ENCODE results near the gene IL1R1. TPM values are rescaled to one million over a fixed set of nuclear protein-coding genes. Genes with fewer than 3 reads are reported as not detected.

IL1R1 gene
- polyA plus RNA-seq, 1 donor from 2014 or later = not detected

DNA sequence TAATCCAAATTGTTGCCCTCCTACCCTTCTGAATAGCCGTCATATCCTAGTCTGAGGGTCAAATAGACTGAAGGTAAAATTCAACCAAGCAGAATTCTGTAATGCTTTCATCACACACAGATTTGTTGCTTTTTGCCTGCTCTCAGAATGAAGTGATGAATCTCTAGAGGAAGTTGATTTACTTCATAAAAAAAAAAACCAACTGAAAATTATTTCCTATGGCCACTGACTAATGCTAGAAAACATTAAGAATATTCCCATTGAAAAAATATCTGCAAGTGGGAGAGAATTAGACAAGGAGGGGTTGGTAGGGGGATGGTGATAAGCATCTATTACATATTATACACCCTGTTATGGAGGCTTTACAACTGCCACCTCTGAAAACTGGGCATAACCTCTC is 42.0 kb downstream of the IL1R1 start:
- H3K9me3 ChIP-seq (ENCODE audit: low read length) = no peaks in the 10 kb centered on the region
- no peaks in the 10 kb centered on the region for H3K36me3 ChIP-seq (ENCODE audit: insufficient read depth, low read length)
- H3K79me2 ChIP-seq (replicated peaks; ENCODE audit: insufficient read depth, low read length) = no peaks in the 10 kb centered on the region
- H3K4me2 ChIP-seq (ENCODE audit: low read length) = no peak overlapping the region
- H3K4me3 ChIP-seq (ENCODE audit: low read length) = no peak overlapping the region
- no peak overlapping the region for H2AFZ ChIP-seq (ENCODE audit: low read depth, low read length)
- TF ChIP-seq RAD21 (conservative IDR thresholded peaks at IDR 0.05) (no peak), TAF1 (IDR thresholded peaks at IDR 0.05; ENCODE audit: low read depth) (no peak), SMC3 (conservative IDR thresholded peaks at IDR 0.05; ENCODE audit: poor library complexity) (no peak), REST (IDR thresholded peaks at IDR 0.05; ENCODE audit: borderline replicate concordance) (no peak), EZH2 (IDR thresholded peaks at IDR 0.05; ENCODE audit: borderline replicate concordance, insufficient read depth, low read length, poor library complexity, severe bottlenecking) (no peak), EP300 (conservative IDR thresholded peaks at IDR 0.05; ENCODE audit: poor library complexity, severe bottlenecking) (no peak), POLR2AphosphoS5 (IDR thresholded peaks at IDR 0.05) (no peak), MXI1 (conservative IDR thresholded peaks at IDR 0.05; ENCODE audit: poor library complexity, severe bottlenecking) (no peak)
- TF ChIP-seq, protein P1, sequence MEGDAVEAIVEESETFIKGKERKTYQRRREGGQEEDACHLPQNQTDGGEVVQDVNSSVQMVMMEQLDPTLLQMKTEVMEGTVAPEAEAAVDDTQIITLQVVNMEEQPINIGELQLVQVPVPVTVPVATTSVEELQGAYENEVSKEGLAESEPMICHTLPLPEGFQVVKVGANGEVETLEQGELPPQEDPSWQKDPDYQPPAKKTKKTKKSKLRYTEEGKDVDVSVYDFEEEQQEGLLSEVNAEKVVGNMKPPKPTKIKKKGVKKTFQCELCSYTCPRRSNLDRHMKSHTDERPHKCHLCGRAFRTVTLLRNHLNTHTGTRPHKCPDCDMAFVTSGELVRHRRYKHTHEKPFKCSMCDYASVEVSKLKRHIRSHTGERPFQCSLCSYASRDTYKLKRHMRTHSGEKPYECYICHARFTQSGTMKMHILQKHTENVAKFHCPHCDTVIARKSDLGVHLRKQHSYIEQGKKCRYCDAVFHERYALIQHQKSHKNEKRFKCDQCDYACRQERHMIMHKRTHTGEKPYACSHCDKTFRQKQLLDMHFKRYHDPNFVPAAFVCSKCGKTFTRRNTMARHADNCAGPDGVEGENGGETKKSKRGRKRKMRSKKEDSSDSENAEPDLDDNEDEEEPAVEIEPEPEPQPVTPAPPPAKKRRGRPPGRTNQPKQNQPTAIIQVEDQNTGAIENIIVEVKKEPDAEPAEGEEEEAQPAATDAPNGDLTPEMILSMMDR (IDR thresholded peaks at IDR 0.05; ENCODE audit: poor library complexity, severe bottlenecking) = no peak
- H3F3A ChIP-seq (ENCODE audit: insufficient read depth, low read length, poor library complexity, severe bottlenecking) = no peaks in the 10 kb centered on the region
- no peaks in the 10 kb centered on the region for H4K20me1 ChIP-seq (ENCODE audit: insufficient read depth)
- H3K9ac ChIP-seq (ENCODE audit: low read length) = no peak overlapping the region
- no peak overlapping the region for H3K27ac ChIP-seq (ENCODE audit: low read length)
- H3K9me2 ChIP-seq (ENCODE audit: insufficient read depth, low read length) = no peaks in the 10 kb centered on the region
- peaks cover 11% of the 10 kb centered on the region for H3K27me3 ChIP-seq (ENCODE audit: insufficient read depth, low read depth, low read length)

- H3K4me2 ChIP-seq (ENCODE audit: low read length) = no peak overlapping the region
- no peaks in the 10 kb centered on the region for H3F3A ChIP-seq (ENCODE audit: insufficient read depth, low read length, poor library complexity, severe bottlenecking)
- H3K9me3 ChIP-seq (ENCODE audit: low read length) = no peaks in the 10 kb centered on the region
- no peaks in the 10 kb centered on the region for H3K79me2 ChIP-seq (replicated peaks; ENCODE audit: insufficient read depth, low read length)
- no peak for TF ChIP-seq SMC3 (conservative IDR thresholded peaks at IDR 0.05; ENCODE audit: poor library complexity)
- TF ChIP-seq MXI1 (conservative IDR thresholded peaks at IDR 0.05; ENCODE audit: poor library complexity, severe bottlenecking) = no peak
- no peak for TF ChIP-seq RAD21 (conservative IDR thresholded peaks at IDR 0.05)
- TF ChIP-seq REST (IDR thresholded peaks at IDR 0.05; ENCODE audit: borderline replicate concordance) = no peak
- no peak for TF ChIP-seq POLR2AphosphoS5 (IDR thresholded peaks at IDR 0.05)
- no peak for TF ChIP-seq TAF1 (IDR thresholded peaks at IDR 0.05; ENCODE audit: low read depth)
- no peak for TF ChIP-seq EP300 (conservative IDR thresholded peaks at IDR 0.05; ENCODE audit: poor library complexity, severe bottlenecking)
- TF ChIP-seq, protein P1 (IDR thresholded peaks at IDR 0.05; ENCODE audit: poor library complexity, severe bottlenecking) = no peak
- TF ChIP-seq EZH2 (IDR thresholded peaks at IDR 0.05; ENCODE audit: borderline replicate concordance, insufficient read depth, low read length, poor library complexity, severe bottlenecking) = no peak
- no peaks in the 10 kb centered on the region for H3K9me2 ChIP-seq (ENCODE audit: insufficient read depth, low read length)
- H3K27ac ChIP-seq (ENCODE audit: low read length) = no peak overlapping the region
- no peak overlapping the region for H3K4me3 ChIP-seq (ENCODE audit: low read length)
- peaks cover 11% of the 10 kb centered on the region for H3K27me3 ChIP-seq (ENCODE audit: insufficient read depth, low read depth, low read length)
- H2AFZ ChIP-seq (ENCODE audit: low read depth, low read length) = no peak overlapping the region
- no peaks in the 10 kb centered on the region for H3K36me3 ChIP-seq (ENCODE audit: insufficient read depth, low read length)
- H4K20me1 ChIP-seq (ENCODE audit: insufficient read depth) = no peaks in the 10 kb centered on the region
- no peak overlapping the region for H3K9ac ChIP-seq (ENCODE audit: low read length)
Measured at GRCh38 chr2:102185347-102185746, 42.8 kb downstream of the IL1R1 start.
